GM23338 (cell line): ENCODE data around the gene WFDC12. TPM values are rescaled to one million over a fixed set of nuclear protein-coding genes. Genes with fewer than 3 reads are reported as not detected.

ENCODE experiments used
- ATAC-seq: fragments of 200-7000 bp; cut with Tn5 transposase; 3 replicates; pipeline ENCODE4 v1.9.1; 2020
- DNase-seq: peaks from one replicate; pipeline ENCODE4 v3.0.0-alpha.2; 2015; ENCODE audit warnings: low spot score
- H2AFZ ChIP-seq: fragments of 200-600 bp; sonication (generic); 2 replicates; pipeline ENCODE4 v1.8.0; 2016; ENCODE audit warnings: antibody characterized with exemption, mild to moderate bottlenecking, moderate library complexity
- H3F3A ChIP-seq: fragments of 200-600 bp; sonication (generic); replicated peaks from 2 replicates; pipeline ENCODE4 v1.8.0; 2017; ENCODE audit warnings: antibody characterized with exemption, mixed run types, low read depth
- H3K27ac ChIP-seq: fragments of 200-600 bp; sonication (generic); 2 replicates; pipeline ENCODE4 v1.6.1; 2016; ENCODE audit warnings: low read depth
- H3K27me3 ChIP-seq: fragments of 200-600 bp; sonication (generic); 2 replicates; pipeline ENCODE4 v1.8.0; 2016; ENCODE audit warnings: mild to moderate bottlenecking, mixed run types, moderate library complexity; ENCODE audit not compliant: insufficient read depth
- H3K36me3 ChIP-seq: fragments of 200-600 bp; sonication (generic); 2 replicates; pipeline ENCODE4 v1.8.0; 2016; ENCODE audit warnings: mild to moderate bottlenecking; ENCODE audit not compliant: insufficient read depth
- H3K4me1 ChIP-seq: fragments of 200-600 bp; sonication (generic); 2 replicates; pipeline ENCODE4 v1.8.0; 2016; ENCODE audit warnings: mild to moderate bottlenecking, moderate library complexity; ENCODE audit not compliant: insufficient read depth
- H3K4me2 ChIP-seq: fragments of 200-600 bp; sonication (generic); 2 replicates; pipeline ENCODE4 v1.7.1; 2017; ENCODE audit warnings: mixed run types
- H3K4me3 ChIP-seq: fragments of 200-600 bp; sonication (generic); 2 replicates; pipeline ENCODE4 v1.6.1; 2016; ENCODE audit warnings: mixed run types
- H3K79me2 ChIP-seq: fragments of 200-600 bp; sonication (generic); replicated peaks from 2 replicates; pipeline ENCODE4 v1.8.0; 2017; ENCODE audit warnings: mild to moderate bottlenecking; ENCODE audit not compliant: insufficient read depth
- H3K9me2 ChIP-seq: fragments of 200-600 bp; sonication (generic); 2 replicates; pipeline ENCODE4 v1.8.0; 2017; ENCODE audit not compliant: insufficient read depth
- H4K20me1 ChIP-seq: fragments of 200-600 bp; sonication (generic); replicated peaks from 2 replicates; pipeline ENCODE4 v1.8.0; 2017; ENCODE audit warnings: mild to moderate bottlenecking; ENCODE audit not compliant: insufficient read depth
- H3K27ac Mint-ChIP-seq: 2 replicates; pipeline ENCODE4 v1.8.0; 2020; ENCODE audit warnings: inconsistent platforms, mild to moderate bottlenecking, moderate library complexity, mixed read lengths
- H3K27me3 Mint-ChIP-seq: 3 replicates; pipeline ENCODE4 v1.8.0; 2022; ENCODE audit warnings: low read depth, mild to moderate bottlenecking, moderate library complexity, mixed read lengths, inconsistent platforms; ENCODE audit not compliant: insufficient read depth, poor library complexity
- H3K36me3 Mint-ChIP-seq: 3 replicates; pipeline ENCODE4 v1.8.0; 2021; ENCODE audit warnings: low read depth, mild to moderate bottlenecking, inconsistent platforms, moderate library complexity, mixed read lengths
- H3K4me1 Mint-ChIP-seq: 3 replicates; pipeline ENCODE4 v1.8.0; 2020; ENCODE audit warnings: mild to moderate bottlenecking, inconsistent platforms, mixed read lengths
- H3K4me3 Mint-ChIP-seq: 3 replicates; pipeline ENCODE4 v1.8.0; 2021; ENCODE audit warnings: moderate library complexity, mild to moderate bottlenecking, inconsistent platforms, mixed read lengths
- H3K9me3 Mint-ChIP-seq: 3 replicates; pipeline ENCODE4 v1.8.0; 2020; ENCODE audit warnings: moderate library complexity, mild to moderate bottlenecking, inconsistent platforms, mixed read lengths
- CREB1 ChIP-seq: fragments of 250-450 bp; sonication (Bioruptor Pico); IDR thresholded peaks from 2 replicates; pipeline ENCODE4 v1.5.0; 2020; ENCODE audit warnings: low read depth, mild to moderate bottlenecking, moderate library complexity
- CTCF ChIP-seq, 2 experiments: fragments of 200-600 bp in 1 of 2; sonication (generic) in 1 of 2; conservative IDR thresholded peaks; 2 replicates each; pipeline versions ENCODE4 v1.5.1 to v1.6.1; 2016 to 2017; ENCODE audit warnings: antibody characterized with exemption in 2 of 2, low read depth in 2 of 2, mild to moderate bottlenecking in 2 of 2, moderate library complexity in 1 of 2
- ETS1 ChIP-seq: IDR thresholded peaks from 2 replicates; pipeline ENCODE4 v1.6.1; 2016; ENCODE audit warnings: antibody characterized with exemption
- EZH2 ChIP-seq: fragments of 200-600 bp; sonication (generic); IDR thresholded peaks from one replicate; pipeline ENCODE4 v1.8.0; 2017; ENCODE audit warnings: antibody characterized with exemption, mild to moderate bottlenecking, low read depth; ENCODE audit not compliant: unreplicated experiment
- NANOG ChIP-seq: IDR thresholded peaks from 2 replicates; pipeline ENCODE4 v1.6.1; 2016; ENCODE audit warnings: antibody characterized with exemption, borderline replicate concordance
- POLR2AphosphoS5 ChIP-seq: IDR thresholded peaks from 2 replicates; pipeline ENCODE4 v1.6.1; 2016; ENCODE audit warnings: antibody characterized with exemption, low read depth
- ZNF462 ChIP-seq: fragments of 250-450 bp; sonication (Bioruptor Pico); IDR thresholded peaks from 2 replicates; pipeline ENCODE4 v1.5.0; 2020; ENCODE audit warnings: mild to moderate bottlenecking, moderate library complexity
- long read RNA-seq: library from polyadenylated mRNA; unstranded; transcript quantifications from one replicate; pipeline ENCODE4 v2.0.0, GENCODE V29; 2020; ENCODE audit not compliant: unreplicated experiment
- polyA plus RNA-seq: library from polyadenylated mRNA; unstranded; fragments of >200 nt; fragmentation: Nextera tagmentation; extraction: Ambion mirVana; gene quantifications from 2 replicates; pipeline ENCODE4 v1.2.1, GENCODE V29; 2016
- total RNA-seq: library from RNA; depleted of rRNA; stranded (reverse); fragments of >200 nt; shearing (Covaris generic); gene quantifications from 2 replicates; pipeline ENCODE4 v1.2.3, GENCODE V29; 2014; rRNA removed

Gene WFDC12
- total RNA-seq (not detected in 2 replicates), polyA plus RNA-seq (not detected in 2 replicates)
- long read RNA-seq, result 0 reads

DNA sequence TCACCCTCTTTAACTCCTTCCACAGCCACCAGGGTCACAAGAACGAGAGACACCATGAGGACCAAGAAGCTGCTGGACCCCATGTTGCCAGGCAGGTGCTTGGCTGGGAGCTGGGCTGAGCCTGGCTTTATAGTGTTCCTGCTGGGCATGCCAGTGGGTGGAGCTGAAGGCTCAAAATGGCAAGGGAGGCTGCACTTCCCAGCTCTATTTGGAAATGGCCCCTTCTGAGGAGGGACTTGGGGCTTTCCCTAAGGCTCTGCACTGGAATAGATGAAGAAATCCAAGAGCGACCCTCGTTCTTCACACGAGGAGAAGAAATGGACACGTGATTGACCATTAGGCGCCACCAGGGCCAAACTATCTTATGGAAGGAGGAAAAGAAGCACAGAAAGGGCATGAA, at the start of gene WFDC12:
TSS of gene WFDC12 (minus strand) at position 101 of the 400 bp plus-strand sequence. CDS start at position 83, 18 bp downstream.
- Histone ChIP-seq H3K79me2 (no peaks in the 10 kb centered on the region), H3F3A (no peaks in the 10 kb centered on the region), H3K4me2 (no peak within 1 kb of the TSS), H4K20me1 (no peaks in the 10 kb centered on the region), H3K4me3 (no peak within 1 kb of the TSS), H3K27ac (no peak within 1 kb of the TSS), H3K27me3 (no peaks in the 10 kb centered on the region), H3K36me3 (no peaks in the 10 kb centered on the region), H2AFZ (no peak within 1 kb of the TSS), H3K9me2 (no peaks in the 10 kb centered on the region), H3K4me1 (no peaks in the 10 kb centered on the region)
- TF ChIP-seq POLR2AphosphoS5 (no peak), ETS1 (no peak)
- H3K27ac Mint-ChIP-seq, result no peak within 1 kb of the TSS
- no peaks in the 10 kb centered on the region for H3K36me3 Mint-ChIP-seq
- DNase-seq (no peak), ATAC-seq (no peak)
- H3K27me3 Mint-ChIP-seq, result peaks cover 2% of the 10 kb centered on the region
- no peaks in the 10 kb centered on the region for H3K4me1 Mint-ChIP-seq
- H3K9me3 Mint-ChIP-seq, result no peaks in the 10 kb centered on the region
- H3K4me3 Mint-ChIP-seq, result no peak within 1 kb of the TSS

- no peak for ATAC-seq
- H3K36me3 Mint-ChIP-seq, result no peaks in the 10 kb centered on the region
- TF ChIP-seq ZNF462 (CRISPR knock-in tag) (no peak), CREB1 (CRISPR knock-in tag) (no peak), NANOG (no peak), ETS1 (no peak), EZH2 (no peak), CTCF (conservative IDR thresholded peaks at IDR 0.05; ENCODE audit: low read depth in 2 of 2) (no peak)
These were observed 49.3 kb upstream of the WFDC12 start for GRCh38 chr20:45173522-45173921.

More at GRCh38 chr20:45173522-45173921, 49.3 kb upstream of the WFDC12 start:
- peaks cover 6% of the 10 kb centered on the region; the same call in 1 of the 2 replicates for H3K9me2 ChIP-seq
- H3K27ac ChIP-seq, result no peak overlapping the region
- no peaks in the 10 kb centered on the region for H3K27me3 Mint-ChIP-seq
- H3K4me2 ChIP-seq, result no peak overlapping the region
- H2AFZ ChIP-seq, result no peak overlapping the region
- no peaks in the 10 kb centered on the region for H3K79me2 ChIP-seq
- H3K9me3 Mint-ChIP-seq, result no peaks in the 10 kb centered on the region; the same call in 2 of the 3 replicates
- H3F3A ChIP-seq, result no peaks in the 10 kb centered on the region
- no peak overlapping the region for H3K4me3 ChIP-seq
- no peak overlapping the region for H3K27ac Mint-ChIP-seq
- 0 out of 3 replicates have a peak, but pooled peaks cover 2% of the 10 kb centered on the region for H3K4me1 Mint-ChIP-seq
- no peaks in the 10 kb centered on the region for H4K20me1 ChIP-seq
- no peaks in the 10 kb centered on the region for H3K4me1 ChIP-seq
- H3K4me3 Mint-ChIP-seq, result no peak overlapping the region
- no peaks in the 10 kb centered on the region for H3K36me3 ChIP-seq
- DNase-seq, result no peak
- no peaks in the 10 kb centered on the region for H3K27me3 ChIP-seq
